Activated CD4-positive, alpha-beta T cell treated with anti-CD3 and anti-CD28 coated beads, Interleukin-2, amount 50 U/mL, for 16 hours (primary cell): Measurements from ENCODE around the gene GPR176.

Experiments used
- DNase-seq: peaks from one replicate; pipeline ENCODE4 v3.0.0-alpha.2; 2020

Gene GPR176

DNA sequence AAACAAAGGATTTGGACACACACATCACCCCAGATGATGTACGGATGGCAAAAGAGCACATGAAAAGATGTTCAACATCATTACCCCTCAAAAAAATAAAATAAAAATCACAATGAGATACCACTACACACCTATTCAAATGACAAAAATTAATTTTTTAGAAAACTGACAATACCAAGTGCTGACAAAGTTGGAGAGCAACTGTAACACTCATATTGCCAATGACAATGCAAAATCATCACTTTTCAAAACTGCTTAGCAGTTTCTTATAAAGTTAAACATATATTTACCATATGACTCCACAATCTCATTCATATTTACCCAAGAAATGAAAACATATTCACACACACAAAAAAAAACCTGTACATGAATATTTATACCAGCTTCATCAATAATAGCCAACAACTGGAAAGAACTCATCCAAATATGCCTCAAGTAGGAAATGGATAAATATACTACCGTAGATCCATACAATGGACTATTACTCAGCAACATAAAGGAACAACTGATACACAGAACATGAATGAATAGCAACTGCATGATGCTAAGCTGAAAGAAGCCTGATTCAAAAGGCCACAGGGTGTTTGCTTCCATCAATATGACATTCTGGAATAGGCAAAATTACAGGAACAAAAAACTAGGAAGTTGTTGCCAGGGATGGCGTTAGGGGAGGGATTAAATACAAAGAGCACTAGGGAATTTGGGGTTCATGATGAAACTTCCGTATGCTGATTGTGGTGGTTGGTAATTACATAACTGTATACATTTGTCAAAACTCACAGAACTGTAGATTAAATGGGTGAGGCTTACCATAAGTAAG, 138.7 kb downstream of the GPR176 start:
- DNase-seq: no peak

DNA sequence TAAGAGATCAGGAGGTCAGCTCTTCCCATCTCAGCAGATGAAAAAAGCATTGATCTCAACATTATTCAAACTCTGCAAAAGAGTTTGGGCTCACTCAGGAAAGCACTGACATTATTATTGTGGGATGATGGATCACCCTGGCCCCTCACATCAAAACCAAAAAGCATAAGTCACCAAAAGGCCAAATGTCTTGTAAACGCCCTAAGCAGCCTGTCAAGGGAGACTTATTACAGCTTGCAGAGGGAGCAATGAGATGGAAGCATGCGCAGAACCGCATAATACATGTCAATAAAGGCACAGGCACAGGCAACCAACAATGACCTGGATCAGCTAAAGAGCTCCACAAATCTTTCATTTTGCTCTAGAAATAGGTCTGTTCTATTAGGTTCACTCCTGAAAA, 142.0 kb downstream of the GPR176 start:
- no peak for DNase-seq

DNA sequence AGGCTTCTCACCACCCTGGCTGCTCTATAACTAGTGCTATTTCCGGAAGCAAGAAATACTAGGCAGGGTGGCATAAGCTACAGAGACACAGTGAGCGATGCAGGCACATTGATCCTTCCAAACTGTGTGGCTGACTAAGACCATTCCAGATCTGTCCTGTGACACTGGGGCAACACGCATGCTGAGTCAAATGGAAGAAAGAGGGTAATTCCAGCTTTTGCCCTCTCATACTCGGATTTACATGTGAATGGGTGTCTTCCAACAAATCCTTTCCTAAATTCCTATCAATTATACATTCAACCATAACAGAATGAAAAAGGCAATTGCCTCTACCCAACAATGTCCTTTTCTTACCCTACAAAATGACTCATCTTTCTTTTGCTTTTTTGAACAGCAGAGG, 142.6 kb downstream of the GPR176 start:
- no peak for DNase-seq

DNA sequence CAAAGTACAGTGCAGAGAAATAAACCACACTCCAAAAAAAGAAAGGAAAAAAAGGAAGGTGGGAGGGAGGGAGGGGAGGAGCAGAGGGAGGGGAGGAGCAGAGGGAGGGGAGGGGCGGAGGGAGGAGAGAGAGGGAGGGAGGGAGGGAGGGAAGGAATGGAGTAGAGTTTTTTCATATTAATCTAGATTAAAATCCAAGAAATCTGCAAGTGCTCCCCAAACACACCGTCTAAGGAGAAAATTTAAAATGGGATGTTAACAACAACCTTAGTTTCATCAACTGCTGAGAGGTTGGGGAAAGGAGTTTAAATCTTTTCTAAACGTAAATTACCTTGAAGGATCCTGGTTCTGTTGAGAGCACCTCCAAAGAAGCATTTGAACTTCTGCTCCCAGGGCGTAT, 144.0 kb downstream of the GPR176 start:
- no peak for DNase-seq

DNA sequence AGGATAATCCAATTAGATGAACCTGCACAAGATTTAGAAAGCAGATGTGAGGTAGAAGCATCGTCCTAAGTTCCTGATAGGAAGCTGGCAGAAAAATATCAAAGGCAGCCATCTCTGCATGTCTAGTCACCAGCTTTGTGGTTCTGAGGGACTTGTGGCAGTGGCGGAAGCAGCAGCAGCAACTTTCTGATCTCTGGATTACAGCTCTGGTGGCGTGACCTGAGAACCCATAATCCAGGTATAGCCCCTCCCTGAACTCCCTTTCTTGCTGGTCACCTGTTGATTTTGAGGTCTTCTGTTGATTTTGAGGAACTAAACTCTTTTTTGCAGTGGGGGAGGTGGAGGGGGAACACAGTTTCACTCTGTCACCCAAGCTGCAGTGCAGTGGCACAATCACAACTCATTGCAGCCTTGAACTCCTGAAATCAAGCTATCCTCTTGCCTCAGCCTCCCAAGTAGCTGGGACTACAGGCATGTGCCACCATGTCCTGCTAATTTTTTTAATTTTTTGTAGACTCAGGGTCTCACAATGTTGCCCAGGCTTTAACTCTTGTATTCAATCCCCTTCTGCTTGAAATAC, 145.3 kb downstream of the GPR176 start:
- peak; percentile 46 for DNase-seq

DNA sequence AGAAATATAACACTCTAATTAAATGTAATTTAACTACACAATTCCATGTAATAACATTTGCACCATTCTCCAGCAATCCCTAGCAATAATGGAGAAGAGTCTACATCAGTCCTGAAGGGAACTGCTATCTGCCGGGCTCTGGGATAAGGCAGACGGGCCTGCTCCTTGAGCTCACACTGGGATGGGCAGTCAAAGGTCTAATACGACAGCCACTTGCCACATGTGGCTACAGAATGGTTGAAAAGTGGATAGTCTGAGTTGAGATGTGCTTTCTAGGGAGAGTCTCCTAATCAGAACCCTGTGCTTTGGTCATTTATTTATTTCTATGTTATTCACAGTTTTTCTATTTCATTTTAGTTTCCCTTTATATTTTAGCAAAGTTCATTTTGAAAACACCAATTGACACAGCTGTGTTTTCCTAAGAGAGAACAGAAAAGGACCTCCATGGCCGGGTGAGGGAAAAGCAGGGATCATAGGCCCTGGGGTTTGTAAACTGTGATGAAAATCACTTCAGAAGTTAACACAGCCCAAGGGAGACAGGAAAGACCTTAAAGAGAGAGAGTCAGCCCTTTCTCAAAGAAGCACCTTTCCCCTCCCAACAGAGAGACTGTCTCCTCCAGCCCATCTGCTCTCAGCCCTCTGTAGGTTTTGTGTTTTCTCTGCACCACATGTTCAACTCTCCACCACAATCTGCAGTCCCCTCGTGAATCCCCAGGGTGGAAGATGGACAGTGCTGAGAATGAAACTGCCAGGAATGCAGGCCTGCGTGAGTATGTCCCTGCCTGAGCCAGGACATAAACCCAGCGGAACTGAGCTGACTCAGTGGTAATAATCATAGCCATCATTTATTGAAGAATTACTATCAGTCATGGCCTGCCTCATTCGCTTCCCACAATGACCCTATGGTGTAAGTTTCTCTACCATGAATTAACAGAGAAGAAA, 149.0 kb downstream of the GPR176 start:
- DNase-seq: no peak

DNA sequence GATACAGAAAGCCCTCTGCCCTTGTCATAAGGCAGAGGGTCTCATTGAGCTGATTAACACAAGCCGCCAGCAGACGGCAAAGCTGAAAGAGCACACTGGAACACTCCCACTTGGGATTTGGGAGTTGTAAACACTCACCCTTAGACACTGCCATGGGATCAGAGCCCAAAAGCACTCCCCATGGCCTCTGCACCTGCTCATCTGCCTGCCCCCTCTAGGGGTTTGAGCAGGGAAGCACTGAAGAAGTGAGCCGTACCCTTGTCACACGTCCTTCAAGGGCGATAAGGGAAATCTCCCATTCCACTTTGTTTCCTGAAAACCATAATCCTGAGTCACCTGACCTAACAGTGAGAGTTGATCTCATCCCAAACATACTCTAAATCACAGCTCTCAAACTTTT, 152.1 kb downstream of the GPR176 start:
- DNase-seq: no peak

DNA sequence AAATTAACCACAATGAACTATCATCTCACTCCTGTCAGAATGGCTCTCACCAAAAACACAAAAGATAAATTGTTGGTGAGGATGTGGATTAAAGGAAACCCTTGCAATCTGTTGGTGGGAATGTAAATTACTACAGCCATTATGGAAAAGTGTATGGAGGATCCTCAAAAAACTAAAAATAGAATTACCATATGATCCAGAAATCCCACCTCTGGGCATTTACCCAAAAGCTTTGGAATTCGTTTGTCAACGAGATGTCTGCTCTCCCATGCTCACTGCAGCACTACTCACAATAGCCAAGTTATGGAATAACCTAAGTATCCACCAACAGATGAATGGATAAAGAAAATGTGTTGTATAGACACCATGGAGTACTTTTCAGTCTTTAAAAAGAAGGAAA, 159.1 kb downstream of the GPR176 start:
- no peak for DNase-seq

DNA sequence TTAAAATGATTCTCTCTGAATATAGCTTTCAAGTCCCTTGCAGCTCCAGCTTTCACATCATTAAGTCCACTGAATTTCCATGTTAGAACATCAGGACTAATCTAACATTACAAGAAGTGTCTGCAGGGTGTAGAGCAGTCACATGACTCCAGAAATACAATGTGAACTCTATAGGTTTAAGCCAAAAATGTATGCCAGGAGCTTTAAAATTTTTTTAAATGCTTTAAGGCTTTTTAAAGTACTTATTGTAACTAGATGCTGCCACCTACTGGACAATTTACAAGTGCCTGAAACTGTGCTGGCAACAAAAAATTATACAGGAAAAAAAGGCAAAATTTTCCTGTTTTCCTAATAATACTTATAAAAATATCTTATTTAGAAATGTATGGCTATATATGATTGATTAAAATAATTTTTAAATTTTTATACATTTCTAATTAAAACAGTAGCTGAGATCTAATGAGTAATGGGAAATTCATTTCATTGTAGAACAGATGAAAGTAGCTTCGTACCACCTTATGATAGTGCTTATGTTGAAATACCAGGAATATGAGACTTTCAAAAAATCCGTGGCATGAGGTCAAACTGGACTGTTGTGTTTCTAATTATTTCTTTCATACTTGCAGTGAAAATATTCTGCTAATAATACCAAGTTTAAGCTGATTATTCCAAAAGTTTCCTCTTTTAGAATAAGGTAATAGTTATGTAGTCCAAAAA, 163.1 kb downstream of the GPR176 start:
- DNase-seq: peak; percentile 41

DNA sequence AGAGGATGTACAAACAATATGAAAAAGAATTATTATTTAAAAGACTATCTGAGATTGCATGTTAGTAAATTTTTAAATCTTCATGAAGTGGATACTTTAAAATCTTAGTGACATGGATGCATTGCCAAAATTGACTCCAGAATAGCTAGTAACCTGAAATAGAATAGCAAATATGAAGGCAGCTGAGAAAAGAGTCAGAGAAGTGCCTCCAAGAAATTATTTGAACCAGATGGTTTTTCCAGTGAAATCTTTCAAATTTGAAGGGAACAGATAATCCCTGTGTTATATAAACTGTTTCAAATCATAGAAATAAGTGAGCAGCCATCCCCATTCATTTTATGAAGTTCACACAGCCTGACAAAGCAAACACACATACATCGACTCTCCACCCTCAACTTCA, 167.1 kb downstream of the GPR176 start:
- no peak for DNase-seq

DNA sequence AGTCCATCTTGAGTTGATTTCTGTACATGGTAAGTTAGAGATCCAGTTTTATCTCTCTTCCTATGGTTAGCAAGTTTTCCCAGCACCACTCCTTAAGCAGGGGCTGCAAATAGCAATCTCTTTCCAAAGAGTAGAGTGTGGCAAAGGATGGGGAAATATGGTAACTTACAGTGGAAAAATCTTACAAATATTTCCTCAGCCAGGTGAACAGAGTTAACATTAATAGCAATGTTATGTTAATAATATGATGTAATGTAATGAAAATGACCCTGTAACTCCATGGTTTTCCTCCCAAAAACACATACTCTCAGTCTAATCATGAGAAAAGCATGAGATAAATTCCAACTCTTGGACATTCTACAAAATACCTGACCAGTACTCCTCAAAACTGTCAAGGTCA, 167.8 kb downstream of the GPR176 start:
- DNase-seq: no peak
